ENCODE results near the gene PIK3R1. TPM values are rescaled to one million over a fixed set of nuclear protein-coding genes. Genes with fewer than 3 reads are reported as not detected.

Gene PIK3R1
- total RNA-seq, 2 donors from 2014 or later: 46.5 to 74.2 TPM

DNA sequence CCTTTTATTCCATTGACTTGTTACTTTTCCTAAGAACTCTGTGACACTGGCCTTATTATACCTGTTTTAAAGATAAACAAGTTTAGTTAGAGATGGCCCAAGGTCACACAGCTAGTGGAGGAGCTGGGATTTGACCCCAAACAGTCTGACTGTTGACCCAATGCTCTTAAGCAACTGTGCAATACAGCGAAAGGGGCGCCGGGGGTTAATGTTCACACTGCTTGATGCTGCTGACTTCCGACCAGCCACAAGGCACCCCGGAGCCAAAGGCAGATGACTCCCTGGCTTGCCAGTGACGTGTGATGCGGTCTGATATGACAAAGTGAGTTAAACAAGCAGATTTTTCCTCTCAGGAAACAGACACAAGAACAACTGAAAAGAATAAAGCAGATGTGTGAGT is 23.9 kb downstream of the PIK3R1 start:
- Mint-ChIP-seq H3K27me3 (ENCODE audit: low read depth) (no peaks in the 10 kb centered on the region), H3K9me3 (no peaks in the 10 kb centered on the region)
- DNase-seq: peak; percentile 84 to 85

DNA sequence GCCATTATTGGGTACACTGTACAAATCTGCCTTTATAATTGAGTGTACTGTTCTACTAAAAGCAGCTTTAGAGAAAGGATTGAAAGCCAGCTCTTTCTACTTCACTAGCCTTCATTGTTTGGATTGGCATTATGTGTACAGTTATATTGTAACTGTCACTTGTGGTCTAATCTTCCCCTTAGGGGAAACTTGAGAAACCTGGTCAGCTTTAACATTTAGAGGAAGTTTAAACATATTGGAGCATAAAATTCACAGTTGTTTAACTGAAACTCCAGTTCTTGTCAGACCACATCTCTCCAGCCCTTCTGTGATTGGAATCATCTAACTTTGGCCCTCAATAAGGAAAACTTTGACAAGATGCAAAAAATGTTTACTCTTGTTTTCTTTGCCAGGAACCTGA is 24.6 kb downstream of the PIK3R1 start:
- H3K27ac Mint-ChIP-seq: peak overlapping the region; percentile 88

More for the DNA sequence above, 23.9 kb downstream of the PIK3R1 start:
- Mint-ChIP-seq H3K27ac (peak overlapping the region; percentile 47), H3K4me3 (peak overlapping the region; percentile 50 to 64), H3K4me1 (ENCODE audit: low read depth) (peaks cover 80% of the 10 kb centered on the region), H3K36me3 (ENCODE audit: insufficient read depth in 2 of 2) (no peaks in the 10 kb centered on the region)
- ATAC-seq (replicated peaks in 1 of 2): peak; percentile 98 to 99

DNA sequence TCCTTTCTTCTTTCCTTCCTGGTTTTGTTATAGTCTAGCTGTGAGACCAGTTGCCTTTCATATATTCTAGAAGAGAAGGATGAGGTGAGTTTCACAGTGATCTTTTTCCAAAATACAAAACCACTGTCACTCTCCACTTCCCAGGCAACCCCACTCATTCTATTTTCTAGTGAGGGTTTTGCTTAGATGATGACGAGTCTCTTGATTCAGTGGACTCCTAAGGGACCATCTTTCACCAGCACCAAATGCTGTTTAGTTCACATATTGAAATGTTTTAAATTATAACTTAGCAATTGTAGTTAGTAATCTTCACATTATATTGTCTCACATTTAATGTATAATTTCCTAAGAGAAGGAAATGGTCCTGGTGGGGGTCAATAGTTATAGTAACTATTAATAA is 25.2 kb downstream of the PIK3R1 start:
- ATAC-seq (replicated peaks in 1 of 2) (no peak), DNase-seq (no peak)
- Mint-ChIP-seq H3K36me3 (ENCODE audit: insufficient read depth in 2 of 2) (no peaks in the 10 kb centered on the region), H3K27me3 (ENCODE audit: low read depth) (no peaks in the 10 kb centered on the region), H3K27ac (peak overlapping the region; percentile 88), H3K4me3 (peak overlapping the region; percentile 72 to 88), H3K4me1 (ENCODE audit: low read depth) (peaks cover 82% of the 10 kb centered on the region), H3K9me3 (no peaks in the 10 kb centered on the region)

More for the DNA sequence above, 24.6 kb downstream of the PIK3R1 start:
- H3K9me3 Mint-ChIP-seq: no peaks in the 10 kb centered on the region
- H3K4me1 Mint-ChIP-seq (ENCODE audit: low read depth): peaks cover 82% of the 10 kb centered on the region
- peak overlapping the region; percentile 72 to 88 for H3K4me3 Mint-ChIP-seq
- ATAC-seq (replicated peaks in 1 of 2) (no peak), DNase-seq (no peak)
- H3K27me3 Mint-ChIP-seq (ENCODE audit: low read depth): no peaks in the 10 kb centered on the region
- no peaks in the 10 kb centered on the region for H3K36me3 Mint-ChIP-seq (ENCODE audit: insufficient read depth in 2 of 2)

DNA sequence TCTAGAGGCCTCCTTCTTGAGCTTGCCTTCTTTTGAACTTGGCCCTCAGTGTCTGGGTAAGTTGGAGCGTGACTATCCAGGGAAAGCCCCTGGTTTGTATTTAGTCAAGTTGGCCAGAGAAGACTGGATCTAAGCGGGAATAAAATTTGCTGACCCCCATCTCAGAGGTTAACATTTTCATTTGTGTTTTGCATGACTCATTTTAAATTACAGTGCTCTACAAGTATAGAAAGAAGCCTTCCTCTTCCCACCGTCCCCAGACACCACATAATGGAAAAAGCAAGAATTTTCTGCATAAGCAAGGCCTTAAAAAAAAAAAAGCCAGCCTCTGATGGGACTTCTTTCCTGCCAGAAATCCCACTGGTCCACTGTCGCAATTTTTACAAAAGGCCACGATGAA is 27.2 kb downstream of the PIK3R1 start:
- DNase-seq: no peak
- Mint-ChIP-seq H3K36me3 (ENCODE audit: insufficient read depth in 2 of 2) (no peaks in the 10 kb centered on the region), H3K4me1 (ENCODE audit: low read depth) (peaks cover 82% of the 10 kb centered on the region), H3K4me3 (peak overlapping the region; percentile 13 to 84), H3K27me3 (ENCODE audit: low read depth) (no peaks in the 10 kb centered on the region), H3K9me3 (no peaks in the 10 kb centered on the region), H3K27ac (peak overlapping the region; percentile 95)
- no peak for ATAC-seq (replicated peaks in 1 of 2)

DNA sequence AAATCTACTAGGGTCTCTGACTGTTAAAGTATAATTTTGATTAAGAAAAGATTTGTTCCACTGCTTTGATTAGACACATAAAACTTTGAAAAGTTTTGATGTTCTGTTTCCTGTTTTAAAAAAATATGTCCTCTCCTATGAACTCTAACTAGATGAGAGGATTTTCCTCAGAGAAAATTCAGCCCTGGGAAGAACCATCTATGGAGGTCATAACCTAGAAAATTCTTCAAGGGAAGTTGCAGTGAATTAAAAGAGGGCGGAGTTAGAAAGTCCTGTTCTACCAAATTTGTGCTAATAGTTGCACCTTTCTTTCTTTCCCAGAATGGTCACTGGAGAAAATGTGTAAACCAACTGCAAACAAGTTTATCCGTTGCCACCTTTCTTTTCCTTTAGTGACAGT is 27.7 kb downstream of the PIK3R1 start:
- Mint-ChIP-seq H3K27me3 (ENCODE audit: low read depth) (no peaks in the 10 kb centered on the region), H3K4me3 (peak overlapping the region; percentile 56 to 84), H3K36me3 (ENCODE audit: insufficient read depth in 2 of 2) (no peaks in the 10 kb centered on the region), H3K4me1 (ENCODE audit: low read depth) (peaks cover 78% of the 10 kb centered on the region), H3K9me3 (no peaks in the 10 kb centered on the region), H3K27ac (peak overlapping the region; percentile 95)
- DNase-seq (no peak), ATAC-seq (replicated peaks in 1 of 2) (no peak)

DNA sequence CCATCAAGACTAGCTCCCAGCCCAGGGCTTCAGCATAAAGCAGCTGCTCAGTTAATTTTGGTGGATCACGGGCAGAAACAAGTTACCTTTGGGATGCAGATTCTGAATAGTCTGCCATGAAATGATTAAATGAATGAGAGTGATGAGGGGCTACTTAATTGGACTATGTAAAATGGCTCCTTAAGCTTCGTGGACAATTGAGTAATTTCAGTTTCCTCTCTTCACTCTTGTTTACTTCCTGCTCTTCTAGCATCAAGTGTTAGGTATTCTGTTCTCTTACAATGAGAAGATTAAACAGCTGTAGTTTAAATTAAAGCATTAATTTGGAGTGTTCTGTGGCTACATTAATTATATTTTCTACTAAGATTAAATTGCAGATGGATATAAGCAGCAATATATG is 28.1 kb downstream of the PIK3R1 start:
- peak overlapping the region; percentile 95 for H3K27ac Mint-ChIP-seq
- ATAC-seq (replicated peaks in 1 of 2): no peak
- no peak for DNase-seq
- H3K27me3 Mint-ChIP-seq (ENCODE audit: low read depth): no peaks in the 10 kb centered on the region
- no peaks in the 10 kb centered on the region for H3K9me3 Mint-ChIP-seq
- H3K4me3 Mint-ChIP-seq: peak overlapping the region; percentile 56 to 84
- H3K36me3 Mint-ChIP-seq (ENCODE audit: insufficient read depth in 2 of 2): no peaks in the 10 kb centered on the region
- H3K4me1 Mint-ChIP-seq (ENCODE audit: low read depth): peaks cover 77% of the 10 kb centered on the region

DNA sequence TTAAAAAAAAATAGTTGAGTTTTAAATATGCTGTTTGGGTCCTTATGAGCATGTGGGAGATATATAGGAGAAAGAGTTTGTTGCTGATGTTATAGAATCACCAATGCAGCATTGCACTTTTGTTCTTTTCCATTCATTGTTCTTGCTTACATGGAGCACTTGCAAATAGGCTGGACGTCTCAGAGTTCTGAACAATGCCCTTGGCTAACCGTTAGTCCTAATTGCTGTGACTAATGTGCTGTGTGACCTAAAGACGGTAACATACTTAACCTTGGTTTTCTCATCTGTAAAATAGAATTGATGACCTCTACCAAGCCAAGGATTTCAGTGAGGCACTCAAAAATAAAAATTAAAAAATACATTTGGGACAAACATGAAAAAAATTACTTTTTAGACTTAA is 29.8 kb downstream of the PIK3R1 start:
- ATAC-seq (replicated peaks in 1 of 2) (no peak), DNase-seq (no peak)
- H3K4me3 Mint-ChIP-seq: no peak overlapping the region
- H3K4me1 Mint-ChIP-seq (ENCODE audit: low read depth): peaks cover 76% of the 10 kb centered on the region
- H3K27me3 Mint-ChIP-seq (ENCODE audit: low read depth): no peaks in the 10 kb centered on the region
- H3K9me3 Mint-ChIP-seq: no peaks in the 10 kb centered on the region
- H3K27ac Mint-ChIP-seq: no peak overlapping the region
- no peaks in the 10 kb centered on the region for H3K36me3 Mint-ChIP-seq (ENCODE audit: insufficient read depth in 2 of 2)

DNA sequence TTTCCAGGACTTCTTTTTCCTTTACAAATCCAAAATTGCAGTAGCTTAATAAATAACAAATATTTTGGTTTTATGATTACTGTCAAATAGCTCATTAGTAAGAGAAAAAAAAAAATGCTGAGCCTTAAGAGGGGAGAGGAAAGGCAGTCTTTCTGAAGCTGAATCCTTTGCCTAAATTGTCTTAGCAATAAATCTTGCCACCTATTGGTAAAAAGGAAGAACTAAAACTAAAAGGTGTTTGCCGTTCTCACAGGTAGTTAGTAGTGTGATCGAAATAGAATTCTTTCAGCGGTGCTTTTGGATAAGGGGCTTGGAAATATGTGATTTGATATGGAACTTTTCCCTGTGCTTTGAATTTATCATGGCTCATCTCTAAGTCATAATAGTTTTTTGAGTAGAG is 31.2 kb downstream of the PIK3R1 start:
- Mint-ChIP-seq H3K27ac (peak overlapping the region; percentile 70), H3K4me3 (no peak overlapping the region), H3K36me3 (ENCODE audit: insufficient read depth in 2 of 2) (no peaks in the 10 kb centered on the region), H3K9me3 (no peaks in the 10 kb centered on the region), H3K4me1 (ENCODE audit: low read depth) (peaks cover 75% of the 10 kb centered on the region), H3K27me3 (ENCODE audit: low read depth) (no peaks in the 10 kb centered on the region)
- no peak for DNase-seq
- no peak for ATAC-seq (replicated peaks in 1 of 2)

DNA sequence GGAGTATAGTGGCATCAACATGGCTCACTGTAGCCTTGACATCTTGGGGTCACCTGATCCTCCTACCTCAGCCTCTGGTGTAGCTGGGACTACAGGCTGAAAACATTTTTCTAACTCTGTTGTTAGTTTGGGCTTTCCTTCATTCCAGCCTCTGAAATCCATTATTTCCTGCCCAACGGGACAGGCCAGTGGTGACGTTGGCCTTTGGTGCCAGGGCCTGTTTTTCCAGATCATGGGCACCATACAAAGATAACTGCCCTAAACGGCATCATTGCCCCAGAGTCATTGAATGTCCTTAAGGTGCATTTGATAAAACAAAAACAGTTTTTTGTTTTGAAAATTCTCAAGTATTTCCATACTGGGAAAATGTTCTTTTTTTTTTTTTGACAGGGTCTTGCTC is 32.1 kb downstream of the PIK3R1 start:
- Mint-ChIP-seq H3K27me3 (ENCODE audit: low read depth) (no peaks in the 10 kb centered on the region), H3K27ac (peak overlapping the region; percentile 28), H3K9me3 (no peaks in the 10 kb centered on the region), H3K36me3 (ENCODE audit: insufficient read depth in 2 of 2) (no peaks in the 10 kb centered on the region), H3K4me1 (ENCODE audit: low read depth) (peaks cover 75% of the 10 kb centered on the region), H3K4me3 (no peak overlapping the region)
- ATAC-seq (replicated peaks in 1 of 2): no peak
- no peak for DNase-seq

DNA sequence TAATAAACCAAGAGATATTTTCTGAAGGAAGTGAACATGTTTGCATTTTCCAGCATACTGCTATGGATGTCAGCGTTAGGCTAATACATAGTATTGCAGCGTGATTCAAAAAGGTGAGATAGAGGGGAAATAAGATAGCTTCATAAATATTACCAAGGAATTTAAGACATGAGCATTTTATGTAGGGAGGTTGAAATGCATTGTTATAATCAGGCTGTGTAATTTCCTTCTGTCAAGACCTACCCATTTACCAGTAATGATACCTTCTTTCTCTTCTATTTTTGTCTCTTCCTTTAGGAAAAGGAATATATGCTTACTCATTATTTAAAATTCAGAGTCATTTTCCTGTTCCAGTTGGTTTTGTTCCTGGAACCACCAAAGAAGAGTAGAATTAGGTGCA is 33.3 kb downstream of the PIK3R1 start:
- peaks cover 73% of the 10 kb centered on the region for H3K4me1 Mint-ChIP-seq (ENCODE audit: low read depth)
- H3K9me3 Mint-ChIP-seq: no peaks in the 10 kb centered on the region
- DNase-seq (no peak), ATAC-seq (replicated peaks in 1 of 2) (no peak)
- H3K27ac Mint-ChIP-seq: peak overlapping the region; percentile 98
- H3K27me3 Mint-ChIP-seq (ENCODE audit: low read depth): no peaks in the 10 kb centered on the region
- peak overlapping the region in 1 of 2 donors; percentile 37 for H3K4me3 Mint-ChIP-seq
- H3K36me3 Mint-ChIP-seq (ENCODE audit: insufficient read depth in 2 of 2): no peaks in the 10 kb centered on the region

DNA sequence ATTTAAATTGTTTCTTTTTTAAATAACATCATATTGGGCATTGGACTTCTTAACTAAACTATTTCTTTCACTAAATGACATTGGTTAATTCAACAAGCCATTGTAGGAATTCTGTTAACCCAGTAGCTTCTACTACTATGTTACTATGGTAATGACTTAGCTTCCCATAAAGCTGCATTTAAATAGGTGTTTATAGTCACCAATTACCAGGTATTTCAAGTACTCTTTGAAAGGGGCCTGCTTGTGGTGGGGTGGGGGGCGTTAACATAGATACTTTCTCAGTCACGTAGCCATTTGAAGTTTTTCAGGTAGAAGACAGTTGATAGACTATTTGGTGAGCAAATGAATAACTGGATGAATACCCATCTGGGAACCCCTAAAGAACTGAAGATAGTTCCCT is 34.0 kb downstream of the PIK3R1 start:
- no peak for DNase-seq
- peak overlapping the region in 1 of 2 donors; percentile 37 for H3K4me3 Mint-ChIP-seq
- peak overlapping the region; percentile 98 for H3K27ac Mint-ChIP-seq
- H3K4me1 Mint-ChIP-seq (ENCODE audit: low read depth): peaks cover 73% of the 10 kb centered on the region
- H3K9me3 Mint-ChIP-seq: no peaks in the 10 kb centered on the region
- H3K27me3 Mint-ChIP-seq (ENCODE audit: low read depth): no peaks in the 10 kb centered on the region
- no peaks in the 10 kb centered on the region for H3K36me3 Mint-ChIP-seq (ENCODE audit: insufficient read depth in 2 of 2)
- no peak for ATAC-seq (replicated peaks in 1 of 2)

DNA sequence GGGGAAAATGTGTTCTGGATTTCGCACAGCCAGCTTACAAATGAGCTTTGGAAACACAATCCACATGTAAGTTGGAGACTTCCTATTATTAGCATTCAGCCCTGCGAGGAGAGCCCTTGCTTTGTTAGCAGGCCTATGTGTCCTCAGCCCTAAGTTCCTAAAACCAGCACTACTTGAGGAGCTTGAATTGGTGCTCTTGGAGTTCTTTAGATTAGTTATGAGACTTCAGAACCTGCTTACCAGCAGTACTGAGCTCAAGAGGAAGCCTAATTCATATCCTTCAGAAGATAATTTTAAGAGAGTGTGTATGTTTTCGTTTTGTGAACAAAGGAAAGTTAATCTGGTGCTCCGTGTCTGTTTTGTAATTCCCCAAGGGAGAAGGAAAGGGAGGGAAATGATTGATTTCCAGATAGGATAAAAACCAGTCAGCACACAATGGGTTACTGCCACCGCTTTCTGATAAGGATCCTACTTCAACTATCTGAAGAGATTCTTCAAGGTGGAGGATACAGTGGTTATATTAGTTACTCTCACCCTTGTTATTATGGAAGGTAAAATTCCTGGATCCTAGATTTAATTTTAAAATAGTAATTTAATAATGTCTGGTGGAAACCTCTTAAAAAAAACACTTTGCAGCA is 35.2 kb downstream of the PIK3R1 start:
- no peaks in the 10 kb centered on the region for H3K36me3 Mint-ChIP-seq (ENCODE audit: insufficient read depth in 2 of 2)

DNA sequence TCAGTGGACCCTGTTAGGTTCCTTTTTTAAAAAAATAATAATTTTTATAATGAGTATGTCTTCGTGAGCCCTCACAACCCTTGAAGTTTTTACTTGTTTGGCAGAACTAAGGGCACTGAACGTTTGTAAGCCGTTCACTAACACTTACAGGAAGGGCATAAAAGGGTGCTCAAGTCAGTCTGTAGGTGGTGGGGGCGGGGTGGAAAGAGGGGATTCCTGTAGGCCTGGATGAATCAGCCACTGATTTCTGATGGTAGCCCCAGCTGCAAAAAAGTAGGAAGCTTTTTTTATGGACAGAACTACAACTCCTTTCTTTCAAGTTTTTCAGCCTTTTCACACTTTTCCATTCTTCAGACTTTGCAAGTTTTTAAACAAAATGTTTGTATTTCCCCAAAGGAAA is 35.8 kb downstream of the PIK3R1 start:
- DNase-seq (peak; percentile 48 to 60), ATAC-seq (replicated peaks in 1 of 2) (peak; percentile 80 to 82)
- Mint-ChIP-seq H3K4me3 (peak overlapping the region; percentile 16 to 56), H3K4me1 (ENCODE audit: low read depth) (peaks cover 83% of the 10 kb centered on the region), H3K27ac (peak overlapping the region; percentile 93), H3K36me3 (ENCODE audit: insufficient read depth in 2 of 2) (no peaks in the 10 kb centered on the region), H3K9me3 (no peaks in the 10 kb centered on the region), H3K27me3 (ENCODE audit: low read depth) (no peaks in the 10 kb centered on the region)

More for the DNA sequence above, 35.2 kb downstream of the PIK3R1 start:
- Mint-ChIP-seq H3K4me3 (peak overlapping the region; percentile 66 to 78), H3K4me1 (ENCODE audit: low read depth) (peaks cover 83% of the 10 kb centered on the region), H3K27me3 (ENCODE audit: low read depth) (no peaks in the 10 kb centered on the region), H3K9me3 (no peaks in the 10 kb centered on the region), H3K27ac (peak overlapping the region; percentile 95)
- no peak for DNase-seq
- ATAC-seq (replicated peaks in 1 of 2): no peak
